D341Med (cell line): ENCODE data around the gene TRANK1.

Experiments
- DNase-seq: peaks from one replicate; pipeline ENCODE4 v3.0.0; 2012; ENCODE audit warnings: low spot score

The TRANK1 gene

GRCh38 chr3:36843065-36844051, 101.5 kb downstream of the TRANK1 start:
- peak; percentile 61 for DNase-seq

- no peak for DNase-seq
Measured at GRCh38 chr3:36842275-36842674, 102.6 kb downstream of the TRANK1 start.

GRCh38 chr3:36840453-36840921, 104.4 kb downstream of the TRANK1 start:
- no peak for DNase-seq

GRCh38 chr3:36837089-36837488, 107.8 kb downstream of the TRANK1 start:
- DNase-seq = no peak

GRCh38 chr3:36833160-36833814, 111.6 kb downstream of the TRANK1 start:
- no peak for DNase-seq

GRCh38 chr3:36832406-36832805, 112.4 kb downstream of the TRANK1 start:
- no peak for DNase-seq

GRCh38 chr3:36827133-36827532, 117.7 kb downstream of the TRANK1 start:
- no peak for DNase-seq

- DNase-seq = no peak
Measured at GRCh38 chr3:36826240-36826639, 118.6 kb downstream of the TRANK1 start.

GRCh38 chr3:36824443-36824842, 120.4 kb downstream of the TRANK1 start:
- DNase-seq = no peak

- no peak for DNase-seq
Measured at GRCh38 chr3:36823806-36824205, 121.0 kb downstream of the TRANK1 start.

GRCh38 chr3:36820083-36820482, 124.8 kb downstream of the TRANK1 start:
- DNase-seq = no peak

- DNase-seq = no peak
Measured at GRCh38 chr3:36817806-36818533, 126.9 kb downstream of the TRANK1 start.

- DNase-seq = no peak
Measured at GRCh38 chr3:36815375-36815774, 129.5 kb downstream of the TRANK1 start.

GRCh38 chr3:36814776-36815175, 130.1 kb downstream of the TRANK1 start:
- no peak for DNase-seq

- no peak for DNase-seq
Measured at GRCh38 chr3:36814066-36814717, 130.7 kb downstream of the TRANK1 start.

- no peak for DNase-seq
Measured at GRCh38 chr3:36813305-36813704, 131.5 kb downstream of the TRANK1 start.

GRCh38 chr3:36812240-36812639, 132.6 kb downstream of the TRANK1 start:
- no peak for DNase-seq

GRCh38 chr3:36811768-36812167, 133.1 kb downstream of the TRANK1 start:
- no peak for DNase-seq

- DNase-seq = peak; percentile 77
Measured at GRCh38 chr3:36804295-36805055, 140.4 kb downstream of the TRANK1 start.

GRCh38 chr3:36803091-36803791, 141.6 kb downstream of the TRANK1 start:
- DNase-seq = no peak
